HCT116 (cell line): ENCODE data around the gene CARD18. TPM values are rescaled to one million over a fixed set of nuclear protein-coding genes. Genes with fewer than 3 reads are reported as not detected.

Source experiments
- ATAC-seq: fragments of 200-7000 bp; cut with Tn5 transposase; 2 replicates; pipeline ENCODE4 v1.9.1; 2020; ENCODE audit warnings: mild to moderate bottlenecking, moderate library complexity
- BruUV-seq: library from RNA; stranded (reverse); fragments of 400-500 nt; replicated peaks from 2 replicates; lab custom pipeline; 2021; lab: Mats Ljungman, UMichigan
- CTCF ChIA-PET: fragments of 300-600 bp; sonication (Branson Sonifier 250); formaldehyde crosslinking; loops from one replicate; lab custom pipeline; 2021; ENCODE audit warnings: antibody characterized with exemption; lab: Charles Lee
- POLR2A ChIA-PET: fragments of 300-600, 350-600 bp; sonication (Branson Sonifier 250); formaldehyde crosslinking; loops from one replicate; lab custom pipeline; 2021; ENCODE audit warnings: antibody characterized with exemption; lab: Charles Lee
- RAD21 ChIA-PET, 2 experiments: fragments of 300-600 bp; sonication (Branson Sonifier 250); formaldehyde crosslinking; loops; one replicate each; lab custom pipeline; 2023; ENCODE audit warnings: low total read pairs in 2 of 2; ENCODE audit not compliant: uncharacterized antibody in 2 of 2, unreplicated experiment in 2 of 2, low non-redundant PET in 1 of 2; lab: Charles Lee
- DNase-seq: peaks from one replicate; pipeline ENCODE4 v3.0.0-alpha.2; 2010; ENCODE audit warnings: low read depth, low spot score
- H2AFZ ChIP-seq: fragments of 200-600 bp; shearing (Covaris generic), sonication (generic); 2 replicates; pipeline ENCODE4 v1.6.1; 2017; ENCODE audit warnings: low read depth, mixed run types, mixed read lengths, antibody characterized with exemption, low read length; ENCODE audit not compliant: poor library complexity, severe bottlenecking
- H3K27ac ChIP-seq: 2 replicates; pipeline ENCODE4 v1.5.1; 2012; ENCODE audit warnings: low read depth, low read length
- H3K27me3 ChIP-seq: fragments of 200-600 bp; sonication (generic); 2 replicates; pipeline ENCODE4 v1.6.1; 2016; ENCODE audit warnings: mixed run types, low read length, mixed read lengths; ENCODE audit not compliant: insufficient read depth
- H3K36me3 ChIP-seq, 2 experiments: fragments of 200-500 bp in 1 of 2; fragments of 200-600 bp in 1 of 2; sonication (Bioruptor generic) in 1 of 2; sonication (generic) in 1 of 2; 2 replicates each; pipeline versions ENCODE4 v1.5.1 to v1.6.1; 2014 to 2016; ENCODE audit warnings: low read length in 2 of 2, inconsistent platforms in 1 of 2, mixed read lengths in 1 of 2, mixed run types in 1 of 2; ENCODE audit not compliant: insufficient read depth in 2 of 2, control insufficient read depth in 1 of 2
- H3K4me1 ChIP-seq, 2 experiments: fragments of 200-600 bp in 1 of 2; sonication (generic) in 1 of 2; 2 replicates each; pipeline versions ENCODE4 v1.5.1 to v1.6.1; 2012 to 2017; ENCODE audit warnings: low read length in 2 of 2, inconsistent platforms in 1 of 2, mild to moderate bottlenecking in 1 of 2, mixed read lengths in 1 of 2, mixed run types in 1 of 2, moderate library complexity in 1 of 2; ENCODE audit not compliant: insufficient read depth in 2 of 2, control insufficient read depth in 1 of 2
- H3K4me2 ChIP-seq: fragments of 200-600 bp; sonication (generic); 2 replicates; pipeline ENCODE4 v1.6.1; 2017; ENCODE audit warnings: mixed run types, low read length, mixed read lengths
- H3K4me3 ChIP-seq, 2 experiments: fragments of 200-600 bp in 1 of 2; sonication (generic) in 1 of 2; replicated peaks in 1 of 2; 2 replicates each; pipeline ENCODE4 v1.5.1; 2011 to 2016; ENCODE audit warnings: low read length in 2 of 2, control low read depth in 1 of 2, low read depth in 1 of 2, mild to moderate bottlenecking in 1 of 2, mixed read lengths in 1 of 2, mixed run types in 1 of 2
- H3K79me2 ChIP-seq: fragments of 200-600 bp; sonication (generic); 2 replicates; pipeline ENCODE4 v1.6.1; 2017; ENCODE audit warnings: mild to moderate bottlenecking, mixed run types, low read length, moderate library complexity, mixed read lengths; ENCODE audit not compliant: insufficient read depth
- H3K9ac ChIP-seq: fragments of 200-600 bp; sonication (generic); 2 replicates; pipeline ENCODE4 v1.6.1; 2016; ENCODE audit warnings: low read length, mixed read lengths
- H3K9me2 ChIP-seq: fragments of 200-600 bp; sonication (generic), shearing (Covaris generic); 2 replicates; pipeline ENCODE4 v1.6.1; 2017; ENCODE audit warnings: mixed run types, mild to moderate bottlenecking, moderate library complexity; ENCODE audit not compliant: insufficient read depth
- H3K9me3 ChIP-seq, 2 experiments: fragments of 200-500 bp in 1 of 2; fragments of 200-600 bp in 1 of 2; sonication (Bioruptor generic) in 1 of 2; sonication (generic) in 1 of 2; 2 replicates each; pipeline ENCODE4 v1.6.1; 2014 to 2017; ENCODE audit warnings: low read length in 2 of 2, mixed read lengths in 2 of 2, inconsistent platforms in 1 of 2, low read depth in 1 of 2, mild to moderate bottlenecking in 1 of 2, mixed run types in 1 of 2, moderate library complexity in 1 of 2; ENCODE audit not compliant: control insufficient read depth in 1 of 2, insufficient read depth in 1 of 2
- H4K20me1 ChIP-seq: fragments of 200-600 bp; sonication (generic), shearing (Covaris generic); 2 replicates; pipeline ENCODE4 v1.6.1; 2017; ENCODE audit warnings: mixed run types, mild to moderate bottlenecking, moderate library complexity; ENCODE audit not compliant: insufficient read depth
- ATF3 ChIP-seq: IDR thresholded peaks from 2 replicates; pipeline ENCODE4 v1.6.1; 2012
- CEBPB ChIP-seq: IDR thresholded peaks from 2 replicates; pipeline ENCODE4 v1.6.1; 2012; ENCODE audit warnings: low read depth
- CTCF ChIP-seq, 3 experiments: fragments of 200-600 bp in 1 of 3; sonication (generic) in 1 of 3; IDR thresholded peaks in 2 of 3; conservative IDR thresholded peaks in 1 of 3; 2 replicates each; pipeline ENCODE4 v1.5.1; 2012 to 2017; ENCODE audit warnings: low read depth in 2 of 3, low read length in 2 of 3, antibody characterized with exemption in 1 of 3, borderline replicate concordance in 1 of 3, control low read depth in 1 of 3, mild to moderate bottlenecking in 1 of 3, mixed read lengths in 1 of 3, mixed run types in 1 of 3, moderate library complexity in 1 of 3; ENCODE audit not compliant: insufficient read depth in 1 of 3
- EGR1 ChIP-seq: IDR thresholded peaks from 2 replicates; pipeline ENCODE4 v1.6.1; 2012; ENCODE audit warnings: low read depth
- ELF1 ChIP-seq: IDR thresholded peaks from 2 replicates; pipeline ENCODE4 v1.6.1; 2012; ENCODE audit warnings: low read depth, borderline replicate concordance
- EZH2 ChIP-seq: fragments of 200-600 bp; sonication (generic); IDR thresholded peaks from 2 replicates; pipeline ENCODE4 v1.6.1; 2017; ENCODE audit warnings: antibody characterized with exemption, mixed run types
- EZH2phosphoT487 ChIP-seq: fragments of 200-600 bp; IDR thresholded peaks from 2 replicates; pipeline ENCODE4 v1.6.1; 2018; ENCODE audit warnings: antibody characterized with exemption, borderline replicate concordance
- FOSL1 ChIP-seq: IDR thresholded peaks from 2 replicates; pipeline ENCODE4 v1.6.1; 2012; ENCODE audit warnings: low read depth
- JUND ChIP-seq: IDR thresholded peaks from 2 replicates; pipeline ENCODE4 v1.6.1; 2012
- MAX ChIP-seq: IDR thresholded peaks from 2 replicates; pipeline ENCODE4 v1.6.1; 2012
- POLR2A ChIP-seq: IDR thresholded peaks from 2 replicates; pipeline ENCODE4 v1.7.0; 2011; ENCODE audit warnings: borderline replicate concordance; ENCODE audit not compliant: insufficient read depth, insufficient read length; ENCODE audit errors: extremely low read depth
- RAD21 ChIP-seq: IDR thresholded peaks from 2 replicates; pipeline ENCODE4 v1.6.1; 2012; ENCODE audit warnings: low read depth, mild to moderate bottlenecking
- REST ChIP-seq: IDR thresholded peaks from 2 replicates; pipeline ENCODE4 v1.6.1; 2012; ENCODE audit warnings: low read depth
- SIN3A ChIP-seq: IDR thresholded peaks from 2 replicates; pipeline ENCODE4 v1.6.1; 2012; ENCODE audit warnings: low read depth
- SP1 ChIP-seq: IDR thresholded peaks from 2 replicates; pipeline ENCODE4 v1.6.1; 2012; ENCODE audit warnings: low read depth
- YY1 ChIP-seq: IDR thresholded peaks from 2 replicates; pipeline ENCODE4 v1.6.1; 2011; ENCODE audit warnings: low read length, low read depth, moderate library complexity, mild to moderate bottlenecking; ENCODE audit not compliant: insufficient replicate concordance; ENCODE audit errors: extremely low read depth
- ZBTB33 ChIP-seq: IDR thresholded peaks from 2 replicates; pipeline ENCODE4 v1.6.1; 2011; ENCODE audit warnings: mild to moderate bottlenecking, low read length, moderate library complexity; ENCODE audit not compliant: insufficient replicate concordance; ENCODE audit errors: extremely low read depth
- ZFX ChIP-seq: fragments of 450-650 bp; IDR thresholded peaks from 2 replicates; pipeline ENCODE4 v1.6.1; 2017
- ZNF274 ChIP-seq: fragments of 200-500 bp; sonication (Bioruptor generic); IDR thresholded peaks from 2 replicates; pipeline ENCODE4 v1.6.1; 2014; ENCODE audit warnings: mild to moderate bottlenecking, low read depth, low read length, inconsistent platforms
- intact Hi-C: fragments of 100-400 bp; cut with micrococcal nuclease; formaldehyde crosslinking; loops from 2 replicates; pipeline ENCODE4 v1.10.0; 2022
- total RNA-seq: library from RNA; stranded (reverse); gene quantifications from one replicate; pipeline ENCODE4 v1.2.1, GENCODE V29; 2021; ENCODE audit not compliant: unreplicated experiment

Gene CARD18
- total RNA-seq, 1 experiment from 2014 or later = not detected

- no peak for DNase-seq
- Histone ChIP-seq H3K9me2 (no peaks in the 10 kb centered on the region), H3K9me3 (no peaks in the 10 kb centered on the region), H3K9ac (no peak overlapping the region), H2AFZ (no peak overlapping the region), H3K36me3 (no peaks in the 10 kb centered on the region), H3K4me2 (no peak overlapping the region), H3K4me1 (peaks cover 0 to 3% of the 10 kb centered on the region in 2 experiments; a peak in 1 of 4 replicates), H3K79me2 (no peaks in the 10 kb centered on the region), H4K20me1 (no peaks in the 10 kb centered on the region), H3K27ac (no peak overlapping the region), H3K4me3 (no peak overlapping the region), H3K27me3 (no peaks in the 10 kb centered on the region)
- RAD21 ChIA-PET = no interaction called here
- no peak for ATAC-seq
- TF ChIP-seq REST (no peak), CTCF (IDR thresholded peaks at IDR 0.05 in 2 of 3, conservative IDR thresholded peaks at IDR 0.05 in 1 of 3; ENCODE audit: borderline replicate concordance in 1 of 3, insufficient read depth in 1 of 3, low read depth in 2 of 3, low read length in 2 of 3) (no peak; a peak in 1 of 6 replicates), ATF3 (no peak), EGR1 (no peak), SIN3A (no peak), FOSL1 (no peak), CEBPB (no peak), POLR2A (no peak), ZNF274 (no peak), ELF1 (no peak), SP1 (no peak), YY1 (no peak), EZH2phosphoT487 (no peak), MAX (no peak), RAD21 (no peak), EZH2 (no peak), ZFX (no peak), JUND (no peak), ZBTB33 (no peak)
- intact Hi-C loops = no loop called here
- CTCF ChIA-PET = no interaction called here
- POLR2A ChIA-PET = no interaction called here
- no TSS peak for BruUV-seq
Observed at GRCh38 chr11:105130189-105130813, 9.3 kb downstream of the CARD18 start.
